Natural killer cell (primary cell): Measurements from ENCODE around the gene ATP9A. TPM values are rescaled to one million over a fixed set of nuclear protein-coding genes. Genes with fewer than 3 reads are reported as not detected.
"Not testable (repeated sequence)": the region's sequence is repeated elsewhere in the genome, so short reads cannot be mapped to it uniquely, and the experiment has no call there.

Experiments used
- ATAC-seq, 3 donors: fragments of 150-1000 bp in 2 of 3; fragments of 200-7000 bp in 1 of 3; cut with Tn5 transposase; 1 replicate in 1 of 3; 2 replicates in 2 of 3; pipeline ENCODE4 v1.10.0; 2021; ENCODE audit warnings: mild to moderate bottlenecking in 2 of 3, moderate library complexity in 2 of 3
- DNase-seq, 2 donors: peaks; one replicate each; pipeline versions ENCODE4 v3.0.0 to v3.0.0-alpha.2; 2013 to 2021; ENCODE audit warnings: mixed read lengths in 1 of 2
- H3K27ac ChIP-seq: one replicate; pipeline ENCODE4 v1.5.1; 2013; ENCODE audit warnings: mild to moderate bottlenecking, low read length
- H3K27me3 ChIP-seq: one replicate; pipeline ENCODE4 v1.6.1; 2013; ENCODE audit warnings: low read length; ENCODE audit not compliant: control insufficient read depth, insufficient read depth
- H3K36me3 ChIP-seq: one replicate; pipeline ENCODE4 v1.6.1; 2013; ENCODE audit warnings: low read length; ENCODE audit not compliant: control insufficient read depth, insufficient read depth
- H3K4me1 ChIP-seq: one replicate; pipeline ENCODE4 v1.6.1; 2013; ENCODE audit warnings: low read length; ENCODE audit not compliant: control insufficient read depth, insufficient read depth
- H3K4me3 ChIP-seq: one replicate; pipeline ENCODE4 v1.5.1; 2013; ENCODE audit warnings: low read length
- H3K9me3 ChIP-seq: one replicate; pipeline ENCODE4 v1.6.1; 2013; ENCODE audit warnings: low read length; ENCODE audit not compliant: control insufficient read depth, insufficient read depth
- H3K27ac Mint-ChIP-seq, 2 donors: one replicate each; pipeline ENCODE4 v1.8.0; 2022; ENCODE audit warnings: mild to moderate bottlenecking in 2 of 2, mixed read lengths in 2 of 2, moderate library complexity in 1 of 2
- H3K27me3 Mint-ChIP-seq, 2 donors: one replicate each; pipeline ENCODE4 v1.8.0; 2022; ENCODE audit warnings: low read depth in 2 of 2, mixed read lengths in 2 of 2
- H3K36me3 Mint-ChIP-seq: one replicate; pipeline ENCODE4 v1.8.0; 2022; ENCODE audit warnings: mixed read lengths
- H3K4me1 Mint-ChIP-seq, 2 donors: one replicate each; pipeline ENCODE4 v1.8.0; 2022; ENCODE audit warnings: mixed read lengths in 2 of 2
- H3K4me3 Mint-ChIP-seq: one replicate; pipeline ENCODE4 v1.8.0; 2022; ENCODE audit warnings: mild to moderate bottlenecking, moderate library complexity, mixed read lengths
- H3K9me3 Mint-ChIP-seq, 2 donors: one replicate each; pipeline ENCODE4 v1.8.0; 2022; ENCODE audit warnings: mixed read lengths in 2 of 2
- WGBS: methylation state at CpG from one replicate; pipeline ENCODE4 v1.1.7; 2013; ENCODE audit warnings: missing lambda C conversion rate; ENCODE audit not compliant: insufficient coverage; 5-methylcytosine and 5-hydroxymethylcytosine counted together
- intact Hi-C: fragments of 100-400 bp; cut with micrococcal nuclease; formaldehyde crosslinking; loops from one replicate; pipeline ENCODE4 v1.14.2; 2022
- total RNA-seq, 4 donors: library from RNA; stranded (reverse); fragments of 120-200 nt in 1 of 4; gene quantifications; one replicate each; pipeline versions ENCODE4 v1.2.3 to v1.2.4, GENCODE V29; 2013 to 2022
- TF ChIP-seq, protein P1 (sequence below): fragments of 200-600 bp; IDR thresholded peaks from one replicate; pipeline ENCODE4 v1.8.0; 2022; ENCODE audit warnings: antibody characterized with exemption

ATP9A gene
- total RNA-seq, 3 donors from 2014 or later (not counting 1 experiment from before 2014, with no cell fraction given): 1.4 to 46.8 (median 1.9) TPM

DNA sequence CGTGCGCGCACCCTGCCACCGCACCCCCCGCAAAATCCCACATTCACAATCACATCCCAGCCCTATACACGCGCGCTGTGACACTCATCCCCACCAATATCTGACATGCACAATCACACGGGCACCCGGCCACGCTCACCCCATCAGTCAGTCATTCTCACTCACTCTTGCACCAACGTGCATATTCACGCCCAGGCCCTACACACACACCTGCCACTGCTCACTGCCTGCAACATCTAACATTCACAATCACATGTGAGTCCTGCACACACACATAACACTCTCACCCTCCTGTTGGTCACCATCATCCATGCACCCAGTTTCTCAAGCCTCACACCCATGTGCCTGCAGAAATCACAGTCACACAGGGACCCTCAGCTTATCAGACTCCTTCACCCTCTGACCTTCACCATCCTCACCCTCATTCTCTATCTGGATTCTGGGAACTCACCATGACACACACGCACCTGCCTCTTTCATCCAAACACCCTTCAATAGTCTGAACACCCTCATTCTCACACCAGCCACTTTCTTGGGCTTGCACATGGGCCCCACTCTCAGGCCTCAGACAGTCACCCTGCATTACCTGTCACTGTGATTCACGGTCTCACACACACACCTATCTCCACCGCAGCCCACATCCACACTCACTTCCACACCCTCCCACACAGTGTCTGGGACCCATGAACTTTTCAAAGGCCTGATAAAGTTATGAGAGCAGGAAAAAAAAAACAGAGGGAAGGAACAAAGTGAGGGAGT lies 748 bp upstream of the ATP9A start:
- Histone ChIP-seq H3K36me3 (no peaks in the 10 kb centered on the region), H3K27ac (no peak overlapping the region), H3K4me3 (no peak overlapping the region), H3K27me3 (peaks cover 2% of the 10 kb centered on the region), H3K4me1 (peaks cover 42% of the 10 kb centered on the region), H3K9me3 (no peaks in the 10 kb centered on the region)
- peaks cover 27 to 36% of the 10 kb centered on the region in 2 donors for H3K4me1 Mint-ChIP-seq
- peak overlapping the region; percentile 79 for H3K4me3 Mint-ChIP-seq
- TF ChIP-seq, protein P1, sequence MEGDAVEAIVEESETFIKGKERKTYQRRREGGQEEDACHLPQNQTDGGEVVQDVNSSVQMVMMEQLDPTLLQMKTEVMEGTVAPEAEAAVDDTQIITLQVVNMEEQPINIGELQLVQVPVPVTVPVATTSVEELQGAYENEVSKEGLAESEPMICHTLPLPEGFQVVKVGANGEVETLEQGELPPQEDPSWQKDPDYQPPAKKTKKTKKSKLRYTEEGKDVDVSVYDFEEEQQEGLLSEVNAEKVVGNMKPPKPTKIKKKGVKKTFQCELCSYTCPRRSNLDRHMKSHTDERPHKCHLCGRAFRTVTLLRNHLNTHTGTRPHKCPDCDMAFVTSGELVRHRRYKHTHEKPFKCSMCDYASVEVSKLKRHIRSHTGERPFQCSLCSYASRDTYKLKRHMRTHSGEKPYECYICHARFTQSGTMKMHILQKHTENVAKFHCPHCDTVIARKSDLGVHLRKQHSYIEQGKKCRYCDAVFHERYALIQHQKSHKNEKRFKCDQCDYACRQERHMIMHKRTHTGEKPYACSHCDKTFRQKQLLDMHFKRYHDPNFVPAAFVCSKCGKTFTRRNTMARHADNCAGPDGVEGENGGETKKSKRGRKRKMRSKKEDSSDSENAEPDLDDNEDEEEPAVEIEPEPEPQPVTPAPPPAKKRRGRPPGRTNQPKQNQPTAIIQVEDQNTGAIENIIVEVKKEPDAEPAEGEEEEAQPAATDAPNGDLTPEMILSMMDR: no peak
- peaks cover 0 to 16% of the 10 kb centered on the region in 2 donors for H3K27me3 Mint-ChIP-seq
- intact Hi-C loops: no loop called here
- DNase-seq: no peak
- no peaks in the 10 kb centered on the region for H3K36me3 Mint-ChIP-seq
- 33% methylated on average over 16 of the region's 16 CpGs for WGBS
- no peak for ATAC-seq
- peak overlapping the region; percentile 28 to 64 for H3K27ac Mint-ChIP-seq
- H3K9me3 Mint-ChIP-seq: no peaks in the 10 kb centered on the region

GRCh38 chr20:51766994-51767866 lies 960 bp downstream of the ATP9A start:
- no peaks in the 10 kb centered on the region for H3K9me3 ChIP-seq

DNA sequence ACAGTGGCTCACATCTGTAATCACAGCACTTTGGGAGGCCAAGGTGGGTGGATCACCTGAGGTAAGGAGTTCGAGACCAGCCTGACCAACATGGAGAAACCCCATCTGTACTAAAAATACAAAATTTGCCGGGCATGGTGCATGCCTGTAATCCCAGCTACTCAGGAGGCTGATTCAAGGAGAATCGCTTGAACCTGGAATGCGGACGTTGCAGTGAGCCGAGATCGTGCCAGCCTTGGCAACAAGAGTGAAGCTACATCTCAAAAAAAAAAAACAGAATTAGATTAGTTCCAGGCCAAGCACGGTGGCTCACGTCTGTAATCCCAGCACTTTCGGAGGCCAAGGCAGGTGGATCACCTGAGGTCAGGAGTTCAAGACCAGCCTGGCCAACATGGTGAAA lies 2.8 kb downstream of the ATP9A start:
- H3K36me3 ChIP-seq, H3K36me3 Mint-ChIP-seq, H3K9me3 ChIP-seq, H3K4me3 ChIP-seq, ATAC-seq, intact Hi-C loops, H3K27ac ChIP-seq, H3K9me3 Mint-ChIP-seq, DNase-seq, H3K27me3 ChIP-seq: not testable (repeated sequence)
- WGBS: 97% methylated on average over 10 of the region's 10 CpGs
- Mint-ChIP-seq H3K4me3 (peak overlapping the region; percentile 26), H3K4me1 (peaks cover 16 to 17% of the 10 kb centered on the region in 2 donors), H3K27ac (peak overlapping the region in 1 of 2 donors; percentile 39), H3K27me3 (peaks cover 0 to 18% of the 10 kb centered on the region in 2 donors)
- H3K4me1 ChIP-seq: peaks cover 32% of the 10 kb centered on the region

More at GRCh38 chr20:51766994-51767866, 960 bp downstream of the ATP9A start:
- DNase-seq: peak; percentile 52 to 72
- TF ChIP-seq, protein P1: no peak
- Mint-ChIP-seq H3K4me3 (peak overlapping the region; percentile 85), H3K36me3 (no peaks in the 10 kb centered on the region), H3K4me1 (peaks cover 16 to 19% of the 10 kb centered on the region in 2 donors), H3K27ac (peak overlapping the region; percentile 22 to 67), H3K27me3 (peaks cover 0 to 18% of the 10 kb centered on the region in 2 donors), H3K9me3 (no peaks in the 10 kb centered on the region)
- intact Hi-C loops: no loop called here
- H3K27me3 ChIP-seq: peaks cover 2% of the 10 kb centered on the region
- under 1% methylated on average over 59 of the region's 61 CpGs for WGBS
- peak overlapping the region; percentile 55 for H3K4me3 ChIP-seq
- H3K27ac ChIP-seq: no peak overlapping the region
- H3K36me3 ChIP-seq: no peaks in the 10 kb centered on the region
- ATAC-seq: peak; percentile 80 to 87 (median 84)
- peaks cover 32% of the 10 kb centered on the region for H3K4me1 ChIP-seq
